ENCODE data around the gene GYPA. TPM values are rescaled to one million over a fixed set of nuclear protein-coding genes. Genes with fewer than 3 reads are reported as not detected.

GYPA gene
- total RNA-seq, 1 experiment from 2014 or later: not detected

- DNase-seq (ENCODE audit: unreplicated experiment): no peak
- no peaks in the 10 kb centered on the region for H3K9me3 Mint-ChIP-seq (ENCODE audit: unreplicated experiment)
- no peak overlapping the region for H3K4me3 Mint-ChIP-seq (ENCODE audit: unreplicated experiment)
- no peak overlapping the region for H3K27ac Mint-ChIP-seq (ENCODE audit: low read depth, unreplicated experiment)
- TF ChIP-seq CTCF (IDR thresholded peaks at IDR 0.05; ENCODE audit: unreplicated experiment): no peak
- H3K27me3 Mint-ChIP-seq (ENCODE audit: insufficient read depth, unreplicated experiment): no peaks in the 10 kb centered on the region
- no TSS peak for BruUV-seq (replicated peaks)
- intact Hi-C loops (cut with micrococcal nuclease): loop anchor here (10.0 kb wide), 1 partner anchor 398 kb away; no protein-coding TSS in a partner anchor
- CTCF ChIA-PET: interaction anchor here (0.9 to 3.9 kb wide), 3 partner anchors 611 to 885 kb away, joined by 3 to 15 read pairs (median 6); no protein-coding TSS in a partner anchor
- POLR2A ChIA-PET: no interaction called here
- peaks cover 6% of the 10 kb centered on the region for H3K4me1 Mint-ChIP-seq (ENCODE audit: insufficient read depth, unreplicated experiment)
- no peaks in the 10 kb centered on the region for H3K36me3 Mint-ChIP-seq (ENCODE audit: insufficient read depth, unreplicated experiment)
Observed at GRCh38 chr4:144176476-144176875, 36.0 kb upstream of the GYPA start.

GRCh38 chr4:144174401-144175067, 34.0 kb upstream of the GYPA start:
- CTCF ChIA-PET: interaction anchor here (0.6 to 1.7 kb wide), 20 partner anchors 60 to 1059 kb away, joined by 3 to 11 read pairs (median 4); partner anchors contain the start of genes ABCE1 and ANAPC10

GRCh38 chr4:144171697-144172096, 31.2 kb upstream of the GYPA start:
- Mint-ChIP-seq H3K27ac (ENCODE audit: low read depth, unreplicated experiment) (no peak overlapping the region), H3K36me3 (ENCODE audit: insufficient read depth, unreplicated experiment) (no peaks in the 10 kb centered on the region), H3K4me3 (ENCODE audit: unreplicated experiment) (no peak overlapping the region), H3K4me1 (ENCODE audit: insufficient read depth, unreplicated experiment) (no peaks in the 10 kb centered on the region), H3K9me3 (ENCODE audit: unreplicated experiment) (no peaks in the 10 kb centered on the region), H3K27me3 (ENCODE audit: insufficient read depth, unreplicated experiment) (no peaks in the 10 kb centered on the region)
- BruUV-seq (replicated peaks): no TSS peak
- no peak for TF ChIP-seq CTCF (IDR thresholded peaks at IDR 0.05; ENCODE audit: unreplicated experiment)
- intact Hi-C loops (cut with micrococcal nuclease): loop anchor here (10.0 kb wide), 1 partner anchor 403 kb away; no protein-coding TSS in a partner anchor
- CTCF ChIA-PET: interaction anchor here (0.5 to 1.9 kb wide), 3 partner anchors 29 to 34 kb away, joined by 3 to 5 read pairs (median 4); no protein-coding TSS in a partner anchor
- no peak for DNase-seq (ENCODE audit: unreplicated experiment)
- POLR2A ChIA-PET: interaction anchor here (0.6 kb wide), 1 partner anchor 50 kb away, joined by 3 read pairs; no protein-coding TSS in a partner anchor

More at GRCh38 chr4:144174401-144175067, 34.0 kb upstream of the GYPA start:
- Mint-ChIP-seq H3K4me3 (ENCODE audit: unreplicated experiment) (no peak overlapping the region), H3K27me3 (ENCODE audit: insufficient read depth, unreplicated experiment) (no peaks in the 10 kb centered on the region), H3K36me3 (ENCODE audit: insufficient read depth, unreplicated experiment) (no peaks in the 10 kb centered on the region), H3K4me1 (ENCODE audit: insufficient read depth, unreplicated experiment) (peaks cover 6% of the 10 kb centered on the region), H3K27ac (ENCODE audit: low read depth, unreplicated experiment) (no peak overlapping the region), H3K9me3 (ENCODE audit: unreplicated experiment) (no peaks in the 10 kb centered on the region)
- POLR2A ChIA-PET: interaction anchor here (1.2 kb wide), 1 partner anchor 924 kb away, joined by 5 read pairs; the partner anchor contains the start of genes ABCE1 and ANAPC10
- intact Hi-C loops (cut with micrococcal nuclease): loop anchor here (1.0 to 10.0 kb wide), 6 partner anchors 400 to 1435 kb away; no protein-coding TSS in a partner anchor
- BruUV-seq (replicated peaks): no TSS peak
- peak; percentile 66 for DNase-seq (ENCODE audit: unreplicated experiment)
- peak; percentile 69 for TF ChIP-seq CTCF (IDR thresholded peaks at IDR 0.05; ENCODE audit: unreplicated experiment)

GRCh38 chr4:144169211-144169610, 28.7 kb upstream of the GYPA start:
- no peaks in the 10 kb centered on the region for H3K9me3 Mint-ChIP-seq (ENCODE audit: unreplicated experiment)
- no peak overlapping the region for H3K27ac Mint-ChIP-seq (ENCODE audit: low read depth, unreplicated experiment)
- no TSS peak for BruUV-seq (replicated peaks)
- ChIA-PET POLR2A (interaction anchor here (0.6 kb wide), 1 partner anchor 16 kb away, joined by 3 read pairs; no protein-coding TSS in a partner anchor), CTCF (interaction anchor here (0.6 to 0.7 kb wide), 3 partner anchors 9 to 1192 kb away, joined by 3 read pairs; no protein-coding TSS in a partner anchor)
- intact Hi-C loops (cut with micrococcal nuclease): no loop called here
- no peak for TF ChIP-seq CTCF (IDR thresholded peaks at IDR 0.05; ENCODE audit: unreplicated experiment)
- no peak overlapping the region for H3K4me3 Mint-ChIP-seq (ENCODE audit: unreplicated experiment)
- no peaks in the 10 kb centered on the region for H3K4me1 Mint-ChIP-seq (ENCODE audit: insufficient read depth, unreplicated experiment)
- no peaks in the 10 kb centered on the region for H3K27me3 Mint-ChIP-seq (ENCODE audit: insufficient read depth, unreplicated experiment)
- no peak for DNase-seq (ENCODE audit: unreplicated experiment)
- no peaks in the 10 kb centered on the region for H3K36me3 Mint-ChIP-seq (ENCODE audit: insufficient read depth, unreplicated experiment)

All from MCF 10A (cell line).